Occipital lobe (tissue), 2 donors: ENCODE measurements around the gene NFASC. TPM values are rescaled to one million over a fixed set of nuclear protein-coding genes. Genes with fewer than 3 reads are reported as not detected.

Experiments used
- DNase-seq: peaks from one replicate; lab custom pipeline; 2025; lab: John Stamatoyannopoulos, UW
- total RNA-seq: library from RNA; depleted of rRNA; stranded (reverse); fragments of >200 nt; gene quantifications from one replicate; pipeline ENCODE4 v1.2.3, GENCODE V29; 2014

NFASC gene
- total RNA-seq, 1 donor from 2014 or later, result 32.4 TPM

DNA sequence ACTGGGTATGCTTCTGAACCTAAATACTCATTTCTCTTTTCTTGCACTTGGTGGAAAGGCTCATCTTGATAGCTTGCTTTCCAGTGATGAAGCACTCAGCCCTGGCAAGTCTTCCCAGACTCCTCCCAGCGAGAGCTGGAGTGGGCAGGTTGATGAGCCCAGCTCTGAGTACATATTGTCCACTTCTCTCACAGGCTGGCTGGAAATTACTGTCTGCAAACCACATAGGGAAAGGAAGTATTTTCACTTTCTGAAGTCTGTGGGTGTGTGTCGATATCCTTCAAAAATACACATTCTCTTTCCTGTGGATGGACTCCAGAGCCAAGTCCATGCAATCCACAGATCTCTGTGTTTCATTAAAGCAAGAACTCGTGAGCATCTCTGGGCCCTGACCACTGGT, 133.7 kb downstream of the NFASC start:
- DNase-seq, result peak; percentile 66

DNA sequence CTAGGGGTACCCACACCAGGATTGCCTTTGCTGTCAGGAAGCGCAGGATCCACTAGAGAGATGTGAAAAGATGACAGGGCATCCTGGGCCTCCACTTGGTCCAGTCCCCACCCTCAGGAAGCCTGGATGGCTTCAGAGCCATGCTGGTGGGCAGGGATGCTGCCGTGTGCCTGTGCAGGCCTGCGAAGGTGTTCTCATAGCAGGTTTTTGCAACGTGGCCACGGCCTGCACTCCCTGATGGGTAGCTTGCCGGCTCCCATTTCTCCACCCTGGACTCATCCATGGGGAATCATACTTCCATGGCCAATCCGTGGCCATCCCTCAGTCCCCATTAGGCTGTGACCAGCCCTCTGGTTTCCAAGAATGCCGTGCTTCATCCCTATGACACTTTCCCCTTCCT, 138.2 kb downstream of the NFASC start:
- DNase-seq, result no peak

GRCh38 chr1:205009670-205010069, 139.0 kb downstream of the NFASC start:
- DNase-seq, result no peak

GRCh38 chr1:205012391-205013140, 141.9 kb downstream of the NFASC start:
- no peak for DNase-seq

GRCh38 chr1:205013683-205014367, 143.2 kb downstream of the NFASC start:
- DNase-seq, result peak; percentile 8

- DNase-seq, result no peak
Measured at GRCh38 chr1:205014783-205015182, 144.1 kb downstream of the NFASC start.

DNA sequence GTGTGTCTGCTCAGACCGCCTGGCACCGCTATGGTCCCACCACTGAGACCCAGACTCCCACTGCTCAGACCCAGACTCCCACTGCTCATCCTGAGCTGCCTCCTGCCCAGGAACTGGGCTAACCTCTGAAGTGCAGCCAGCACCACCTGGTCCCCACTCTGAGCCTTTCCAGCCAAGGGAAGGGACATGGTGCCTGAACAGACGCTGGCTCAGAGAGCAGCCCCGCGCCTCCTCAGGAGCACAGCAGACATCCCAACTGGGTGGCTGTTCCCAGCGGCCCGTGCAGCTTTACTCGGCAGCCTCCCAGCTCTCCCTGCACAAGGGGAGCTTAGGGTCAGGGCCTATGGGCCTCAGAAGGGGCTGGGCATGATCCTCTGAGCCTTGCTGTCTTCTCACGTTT, 144.6 kb downstream of the NFASC start:
- no peak for DNase-seq

GRCh38 chr1:205016075-205016474, 145.4 kb downstream of the NFASC start:
- no peak for DNase-seq

- DNase-seq, result no peak
Measured at GRCh38 chr1:205016584-205016983, 145.9 kb downstream of the NFASC start.

DNA sequence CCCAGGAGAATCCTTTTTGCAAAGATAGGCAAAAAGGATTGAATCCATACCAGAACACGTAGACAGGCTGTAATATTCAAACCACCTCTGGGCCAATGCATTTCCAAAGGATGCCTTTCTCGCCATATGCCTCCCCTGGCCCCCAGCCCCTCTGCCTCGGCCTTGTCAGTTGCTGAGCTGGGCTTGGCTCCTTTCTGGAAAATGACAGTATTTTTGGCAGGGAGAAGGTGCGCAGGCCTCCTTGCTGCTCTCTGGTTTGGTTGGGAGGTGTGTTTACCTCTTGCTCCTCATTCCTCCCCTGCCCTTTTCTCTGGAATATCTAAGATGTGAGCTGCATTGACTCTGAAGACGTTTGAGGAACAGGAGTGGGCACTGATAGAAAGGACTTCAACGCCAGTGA, 146.3 kb downstream of the NFASC start:
- DNase-seq, result no peak

GRCh38 chr1:205017766-205018165, 147.1 kb downstream of the NFASC start:
- no peak for DNase-seq

- DNase-seq, result no peak
Measured at GRCh38 chr1:205018381-205018780, 147.7 kb downstream of the NFASC start.

- DNase-seq, result no peak
Measured at GRCh38 chr1:205020466-205020865, 149.8 kb downstream of the NFASC start.

- no peak for DNase-seq
Measured at GRCh38 chr1:205024679-205025078, 154.0 kb downstream of the NFASC start.

DNA sequence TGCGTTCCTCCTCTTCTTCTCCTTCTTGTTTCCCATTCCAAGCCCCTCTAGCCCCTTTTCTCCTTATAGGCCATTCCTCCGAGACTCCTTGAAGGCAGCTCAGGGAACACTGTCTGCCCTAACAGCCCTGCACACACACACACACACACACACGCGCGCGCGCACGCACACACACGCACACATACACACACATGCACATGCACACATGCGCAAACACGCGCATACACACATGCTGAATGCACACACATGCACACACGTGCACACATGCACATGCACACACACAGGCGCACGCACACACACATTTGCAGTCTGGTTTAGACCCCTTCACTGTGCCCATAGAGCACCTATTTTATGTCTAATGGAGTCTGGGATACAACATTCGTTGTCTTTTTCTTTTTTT, 154.6 kb downstream of the NFASC start:
- no peak for DNase-seq

DNA sequence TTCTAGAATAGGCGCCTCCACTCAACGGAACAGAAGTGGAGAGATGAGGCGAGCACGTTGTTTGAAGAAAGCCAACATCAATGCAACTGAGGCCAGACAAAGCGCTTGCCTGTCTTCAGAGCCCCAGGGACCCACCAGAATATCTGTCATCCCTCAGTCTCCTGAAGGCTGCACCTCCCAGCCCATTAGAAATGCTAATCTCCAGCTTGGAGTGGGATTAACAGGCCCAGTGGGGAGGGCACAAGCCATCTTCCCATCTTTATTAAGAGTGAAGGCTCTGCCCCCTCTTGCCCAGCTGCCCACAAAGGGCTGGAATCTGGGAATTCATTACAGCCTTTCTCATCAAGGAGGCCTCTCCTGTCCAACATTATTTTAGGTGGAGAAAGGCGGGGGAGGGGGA, 155.5 kb downstream of the NFASC start:
- no peak for DNase-seq

- DNase-seq, result no peak
Measured at GRCh38 chr1:205028390-205028789, 157.7 kb downstream of the NFASC start.

DNA sequence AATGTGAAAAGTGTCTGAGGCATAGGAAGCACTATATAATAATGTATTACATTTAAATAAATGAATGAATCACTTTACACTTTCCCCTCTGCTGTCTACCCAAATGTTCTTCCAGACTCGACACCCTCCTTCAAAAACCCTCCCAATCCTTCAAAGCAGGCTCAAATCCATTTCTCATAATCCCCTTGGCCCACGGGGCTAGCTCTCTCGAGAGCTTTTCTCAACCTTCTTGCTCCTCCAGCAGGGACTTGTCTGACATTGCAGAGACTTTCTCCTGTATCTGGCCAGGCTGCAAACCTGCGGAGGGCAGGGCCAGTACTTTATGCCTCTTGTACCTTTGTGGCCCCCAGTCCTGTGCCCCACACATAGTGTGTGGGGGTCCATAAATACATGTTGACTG, 158.3 kb downstream of the NFASC start:
- no peak for DNase-seq

DNA sequence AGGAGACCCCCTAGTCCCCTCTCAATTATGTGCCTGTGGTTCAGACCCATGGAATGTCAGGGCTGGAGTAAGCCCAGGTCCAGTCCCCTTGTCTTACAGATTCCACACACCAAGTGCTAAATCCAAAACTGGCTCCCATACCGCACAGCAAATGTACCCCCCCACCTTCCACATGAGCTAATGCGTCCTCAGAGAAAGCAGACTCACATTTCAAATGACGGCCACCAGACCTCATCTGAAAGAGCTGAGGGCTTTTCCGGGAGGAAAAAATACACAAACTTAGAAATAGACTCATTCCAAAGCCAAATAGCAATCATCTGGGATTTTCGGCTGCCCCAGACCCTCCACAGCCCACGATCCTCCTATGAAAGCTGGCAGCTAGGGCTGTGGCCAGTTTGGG, 159.6 kb downstream of the NFASC start:
- DNase-seq, result no peak

- DNase-seq, result no peak
Measured at GRCh38 chr1:205030896-205031295, 160.2 kb downstream of the NFASC start.

GRCh38 chr1:205032508-205032907, 161.8 kb downstream of the NFASC start:
- DNase-seq, result peak; percentile 11

- DNase-seq, result no peak
Measured at GRCh38 chr1:205037539-205037938, 166.9 kb downstream of the NFASC start.

GRCh38 chr1:205038132-205038786, 167.6 kb downstream of the NFASC start:
- DNase-seq, result no peak
